HEK293 (cell line): Measurements from ENCODE around the gene GRK3.
A peak's percentile ranks its signal among the peaks of the same experiment; 100 is the strongest.

Experiments used
- GLI2 ChIP-seq: fragments of 450-650 bp; formaldehyde crosslinking; IDR thresholded peaks from 2 replicates; pipeline ENCODE4; 2017; ENCODE audit warnings: missing biosample characterization, missing genetic modification characterization, low read depth, borderline replicate concordance
- GLIS1 ChIP-seq: fragments of 450-650 bp; formaldehyde crosslinking; IDR thresholded peaks from 2 replicates; pipeline ENCODE4 v1.5.1; 2016; ENCODE audit warnings: missing biosample characterization, missing genetic modification characterization
- KLF7 ChIP-seq: fragments of 450-650 bp; formaldehyde crosslinking; IDR thresholded peaks from 2 replicates; pipeline ENCODE4 v1.5.1; 2016; ENCODE audit warnings: missing biosample characterization, missing genetic modification characterization, borderline replicate concordance
- OSR2 ChIP-seq: fragments of 450-650 bp; formaldehyde crosslinking; IDR thresholded peaks from 2 replicates; pipeline ENCODE4 v1.5.1; 2016; ENCODE audit warnings: missing biosample characterization, missing genetic modification characterization
- REST ChIP-seq: fragments of 450-650 bp; formaldehyde crosslinking; IDR thresholded peaks from 2 replicates; pipeline ENCODE4 v1.5.1; 2016; ENCODE audit warnings: missing biosample characterization, missing genetic modification characterization
- SCRT1 ChIP-seq: fragments of 450-650 bp; formaldehyde crosslinking; IDR thresholded peaks from 2 replicates; pipeline ENCODE4 v1.5.1; 2016; ENCODE audit warnings: missing biosample characterization, missing genetic modification characterization, borderline replicate concordance
- SCRT2 ChIP-seq: fragments of 450-650 bp; formaldehyde crosslinking; IDR thresholded peaks from 2 replicates; pipeline ENCODE4 v1.5.1; 2016; ENCODE audit warnings: missing biosample characterization, missing genetic modification characterization
- TCF7L2 ChIP-seq: IDR thresholded peaks from 2 replicates; pipeline ENCODE4 v1.6.1; 2011; ENCODE audit warnings: low read depth, mild to moderate bottlenecking, inconsistent platforms, low read length, moderate library complexity, borderline replicate concordance
- YY2 ChIP-seq: fragments of 450-650 bp; formaldehyde crosslinking; IDR thresholded peaks from 2 replicates; pipeline ENCODE4 v1.5.1; 2016; ENCODE audit warnings: missing biosample characterization, missing genetic modification characterization
- ZBTB11 ChIP-seq: fragments of 450-650 bp; formaldehyde crosslinking; conservative IDR thresholded peaks from 2 replicates; pipeline ENCODE4 v1.5.1; 2016; ENCODE audit warnings: low read depth, missing biosample characterization, missing genetic modification characterization
- ZBTB17 ChIP-seq: fragments of 450-650 bp; formaldehyde crosslinking; IDR thresholded peaks from 2 replicates; pipeline ENCODE4 v1.5.1; 2016; ENCODE audit warnings: missing biosample characterization, missing genetic modification characterization
- ZNF121 ChIP-seq: fragments of 450-650 bp; formaldehyde crosslinking; IDR thresholded peaks from 2 replicates; pipeline ENCODE4 v1.5.1; 2016; ENCODE audit warnings: missing biosample characterization, missing genetic modification characterization
- ZNF16 ChIP-seq: fragments of 450-650 bp; formaldehyde crosslinking; IDR thresholded peaks from 2 replicates; pipeline ENCODE4 v1.5.1; 2016; ENCODE audit warnings: low read depth, missing biosample characterization, missing genetic modification characterization
- ZNF19 ChIP-seq: fragments of 450-650 bp; formaldehyde crosslinking; IDR thresholded peaks from 2 replicates; pipeline ENCODE4; 2016; ENCODE audit warnings: missing biosample characterization, missing genetic modification characterization, low read depth
- ZNF2 ChIP-seq: fragments of 450-650 bp; formaldehyde crosslinking; IDR thresholded peaks from 2 replicates; pipeline ENCODE4 v1.5.1; 2016; ENCODE audit warnings: missing biosample characterization, missing genetic modification characterization
- ZNF214 ChIP-seq: fragments of 450-650 bp; formaldehyde crosslinking; IDR thresholded peaks from 2 replicates; pipeline ENCODE4 v1.5.1; 2017; ENCODE audit warnings: missing biosample characterization, mild to moderate bottlenecking, missing genetic modification characterization, borderline replicate concordance
- ZNF23 ChIP-seq: fragments of 450-650 bp; formaldehyde crosslinking; IDR thresholded peaks from 2 replicates; pipeline ENCODE4 v1.5.1; 2016; ENCODE audit warnings: missing biosample characterization, missing genetic modification characterization, borderline replicate concordance
- ZNF266 ChIP-seq: fragments of 450-650 bp; formaldehyde crosslinking; IDR thresholded peaks from 2 replicates; pipeline ENCODE4 v1.5.1; 2016; ENCODE audit warnings: missing biosample characterization, missing genetic modification characterization, low read depth
- ZNF335 ChIP-seq: fragments of 450-650 bp; formaldehyde crosslinking; conservative IDR thresholded peaks from 2 replicates; pipeline ENCODE4 v1.5.1; 2016; ENCODE audit warnings: missing biosample characterization, missing genetic modification characterization
- ZNF341 ChIP-seq: fragments of 450-650 bp; formaldehyde crosslinking; IDR thresholded peaks from 2 replicates; pipeline ENCODE4; 2016; ENCODE audit warnings: low read depth, missing biosample characterization, missing genetic modification characterization
- ZNF350 ChIP-seq: fragments of 450-650 bp; formaldehyde crosslinking; IDR thresholded peaks from 2 replicates; pipeline ENCODE4 v1.5.0; 2017; ENCODE audit warnings: missing biosample characterization, mild to moderate bottlenecking, missing genetic modification characterization
- ZNF37A ChIP-seq: fragments of 450-650 bp; IDR thresholded peaks from 2 replicates; pipeline ENCODE4 v1.5.1; 2018; ENCODE audit warnings: missing biosample characterization, missing genetic modification characterization
- ZNF404 ChIP-seq: fragments of 450-650 bp; formaldehyde crosslinking; IDR thresholded peaks from 2 replicates; pipeline ENCODE4 v1.5.1; 2017; ENCODE audit warnings: missing biosample characterization, missing genetic modification characterization
- ZNF514 ChIP-seq: fragments of 450-650 bp; formaldehyde crosslinking; IDR thresholded peaks from 2 replicates; pipeline ENCODE4 v1.5.1; 2016; ENCODE audit warnings: missing biosample characterization, missing genetic modification characterization
- ZNF529 ChIP-seq: fragments of 450-650 bp; formaldehyde crosslinking; IDR thresholded peaks from 2 replicates; pipeline ENCODE4 v1.5.1; 2017; ENCODE audit warnings: missing genetic modification characterization, missing biosample characterization; ENCODE audit not compliant: insufficient replicate concordance
- ZNF544 ChIP-seq: fragments of 450-650 bp; formaldehyde crosslinking; IDR thresholded peaks from 2 replicates; pipeline ENCODE4 v1.5.0; 2017; ENCODE audit warnings: missing biosample characterization, missing genetic modification characterization
- ZNF623 ChIP-seq: fragments of 450-650 bp; formaldehyde crosslinking; IDR thresholded peaks from 2 replicates; pipeline ENCODE4 v1.5.1; 2016; ENCODE audit warnings: missing biosample characterization, missing genetic modification characterization
- ZNF629 ChIP-seq: fragments of 450-650 bp; formaldehyde crosslinking; IDR thresholded peaks from 2 replicates; pipeline ENCODE4 v1.5.1; 2017; ENCODE audit warnings: missing biosample characterization, missing genetic modification characterization
- ZNF76 ChIP-seq: fragments of 450-650 bp; formaldehyde crosslinking; IDR thresholded peaks from 2 replicates; pipeline ENCODE4; 2016; ENCODE audit warnings: low read depth, missing biosample characterization, missing genetic modification characterization, borderline replicate concordance
- ZNF837 ChIP-seq: fragments of 450-650 bp; formaldehyde crosslinking; IDR thresholded peaks from 2 replicates; pipeline ENCODE4 v1.5.1; 2016; ENCODE audit warnings: missing biosample characterization, missing genetic modification characterization
- ZSCAN30 ChIP-seq: fragments of 450-650 bp; IDR thresholded peaks from 2 replicates; pipeline ENCODE4 v1.5.1; 2018; ENCODE audit warnings: missing biosample characterization, mild to moderate bottlenecking, missing genetic modification characterization, moderate library complexity
- TF ChIP-seq, protein P1 (sequence below): fragments of 450-650 bp; formaldehyde crosslinking; IDR thresholded peaks from 2 replicates; pipeline ENCODE4 v1.5.1; 2017; ENCODE audit warnings: missing biosample characterization, missing genetic modification characterization

Gene GRK3

DNA sequence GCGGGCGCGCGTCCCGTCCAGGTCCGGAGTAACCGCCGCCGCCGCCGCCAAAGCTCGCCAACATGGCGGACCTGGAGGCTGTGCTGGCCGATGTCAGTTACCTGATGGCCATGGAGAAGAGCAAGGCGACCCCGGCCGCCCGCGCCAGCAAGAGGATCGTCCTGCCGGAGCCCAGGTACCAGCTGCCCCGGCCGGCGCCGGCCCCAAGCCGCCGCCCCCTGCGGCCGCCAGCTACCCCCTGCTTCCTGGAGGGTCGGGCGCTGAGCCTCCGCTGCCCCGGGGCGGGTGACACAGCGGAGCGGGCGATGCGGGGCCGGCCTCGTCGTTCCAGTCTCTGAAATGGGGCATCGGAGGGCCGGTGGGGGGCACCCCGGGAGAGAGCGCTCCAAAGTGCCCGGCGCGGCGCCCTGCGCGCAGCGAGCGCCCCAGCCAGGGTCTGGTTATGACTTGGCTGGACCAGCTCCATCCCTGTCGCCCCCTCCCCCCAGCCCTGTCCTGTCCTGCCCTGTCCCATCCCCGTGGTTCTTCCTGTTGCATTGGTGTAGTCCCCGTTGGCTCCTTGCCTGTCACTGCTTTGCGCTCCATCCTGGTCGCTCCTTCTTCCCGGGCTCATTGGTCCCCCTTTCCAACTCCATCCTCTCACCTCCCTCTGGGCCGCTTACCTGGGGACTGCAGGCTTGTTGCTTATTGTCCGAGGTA lies 653 bp downstream of the GRK3 start (continued):
- TF ChIP-seq, protein P1, sequence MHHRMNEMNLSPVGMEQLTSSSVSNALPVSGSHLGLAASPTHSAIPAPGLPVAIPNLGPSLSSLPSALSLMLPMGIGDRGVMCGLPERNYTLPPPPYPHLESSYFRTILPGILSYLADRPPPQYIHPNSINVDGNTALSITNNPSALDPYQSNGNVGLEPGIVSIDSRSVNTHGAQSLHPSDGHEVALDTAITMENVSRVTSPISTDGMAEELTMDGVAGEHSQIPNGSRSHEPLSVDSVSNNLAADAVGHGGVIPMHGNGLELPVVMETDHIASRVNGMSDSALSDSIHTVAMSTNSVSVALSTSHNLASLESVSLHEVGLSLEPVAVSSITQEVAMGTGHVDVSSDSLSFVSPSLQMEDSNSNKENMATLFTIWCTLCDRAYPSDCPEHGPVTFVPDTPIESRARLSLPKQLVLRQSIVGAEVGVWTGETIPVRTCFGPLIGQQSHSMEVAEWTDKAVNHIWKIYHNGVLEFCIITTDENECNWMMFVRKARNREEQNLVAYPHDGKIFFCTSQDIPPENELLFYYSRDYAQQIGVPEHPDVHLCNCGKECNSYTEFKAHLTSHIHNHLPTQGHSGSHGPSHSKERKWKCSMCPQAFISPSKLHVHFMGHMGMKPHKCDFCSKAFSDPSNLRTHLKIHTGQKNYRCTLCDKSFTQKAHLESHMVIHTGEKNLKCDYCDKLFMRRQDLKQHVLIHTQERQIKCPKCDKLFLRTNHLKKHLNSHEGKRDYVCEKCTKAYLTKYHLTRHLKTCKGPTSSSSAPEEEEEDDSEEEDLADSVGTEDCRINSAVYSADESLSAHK, result no peak
- TF ChIP-seq ZNF529 (tag by site-specific recombination) (no peak), SCRT1 (tag by site-specific recombination) (no peak), ZNF121 (tag by site-specific recombination) (no peak), ZNF76 (tag by site-specific recombination) (no peak), TCF7L2 (no peak), SCRT2 (peak; percentile 79), ZBTB17 (tag by site-specific recombination) (peak; percentile 49; the same call in 1 of the 2 replicates), ZNF514 (tag by site-specific recombination) (no peak), ZNF350 (tag by site-specific recombination) (no peak), ZNF19 (tag by site-specific recombination) (no peak), ZSCAN30 (tag by site-specific recombination) (no peak), ZNF404 (tag by site-specific recombination) (no peak), ZNF341 (tag by site-specific recombination) (no peak), ZNF837 (no peak), ZNF544 (tag by site-specific recombination) (no peak), ZNF2 (tag by site-specific recombination) (no peak), ZNF23 (tag by site-specific recombination) (no peak), KLF7 (tag by site-specific recombination) (no peak), GLIS1 (peak; percentile 78), ZNF629 (tag by site-specific recombination) (no peak), ZNF37A (tag by site-specific recombination) (no peak), REST (tag by site-specific recombination) (no peak), ZNF16 (tag by site-specific recombination) (no peak), ZNF335 (tag by site-specific recombination) (peak; percentile 46), YY2 (tag by site-specific recombination) (no peak), GLI2 (tag by site-specific recombination) (no peak), ZNF623 (tag by site-specific recombination) (no peak), OSR2 (no peak), ZNF214 (no peak), ZBTB11 (tag by site-specific recombination) (0 out of 2 replicates have a peak, but pooled peaks have one; percentile 15), ZNF266 (tag by site-specific recombination) (no peak)
